ENCODE measurements around the gene CYP27B1.

DNA sequence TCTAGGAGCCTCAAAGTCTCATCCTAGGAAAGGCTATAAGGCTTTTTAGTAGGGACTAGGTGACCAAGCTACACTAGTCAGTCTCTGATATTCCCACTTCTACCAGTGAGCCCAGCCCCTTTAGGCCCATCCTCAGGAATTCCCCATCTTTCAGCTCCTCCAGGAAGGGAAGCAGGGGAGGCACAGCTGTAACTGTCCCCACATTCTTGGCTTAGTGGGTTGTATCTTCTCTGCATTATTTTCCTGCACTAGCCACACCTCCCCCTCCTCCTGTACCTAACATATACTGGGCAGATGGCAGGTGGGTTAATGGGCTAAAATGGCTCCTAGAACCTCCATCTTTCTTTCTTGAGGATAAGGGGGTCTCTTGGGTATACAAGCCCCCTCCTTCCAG lies 424 bp upstream of the CYP27B1 start:
- TF ChIP-seq CTCF (IDR thresholded peaks at IDR 0.05) (no peak), POLR2A (IDR thresholded peaks at IDR 0.05) (no peak)
